ENCODE results near the gene JOSD2. TPM values are rescaled to one million over a fixed set of nuclear protein-coding genes. Genes with fewer than 3 reads are reported as not detected.

The JOSD2 gene
- total RNA-seq, 1 experiment from 2014 or later, result 5.4 TPM

DNA sequence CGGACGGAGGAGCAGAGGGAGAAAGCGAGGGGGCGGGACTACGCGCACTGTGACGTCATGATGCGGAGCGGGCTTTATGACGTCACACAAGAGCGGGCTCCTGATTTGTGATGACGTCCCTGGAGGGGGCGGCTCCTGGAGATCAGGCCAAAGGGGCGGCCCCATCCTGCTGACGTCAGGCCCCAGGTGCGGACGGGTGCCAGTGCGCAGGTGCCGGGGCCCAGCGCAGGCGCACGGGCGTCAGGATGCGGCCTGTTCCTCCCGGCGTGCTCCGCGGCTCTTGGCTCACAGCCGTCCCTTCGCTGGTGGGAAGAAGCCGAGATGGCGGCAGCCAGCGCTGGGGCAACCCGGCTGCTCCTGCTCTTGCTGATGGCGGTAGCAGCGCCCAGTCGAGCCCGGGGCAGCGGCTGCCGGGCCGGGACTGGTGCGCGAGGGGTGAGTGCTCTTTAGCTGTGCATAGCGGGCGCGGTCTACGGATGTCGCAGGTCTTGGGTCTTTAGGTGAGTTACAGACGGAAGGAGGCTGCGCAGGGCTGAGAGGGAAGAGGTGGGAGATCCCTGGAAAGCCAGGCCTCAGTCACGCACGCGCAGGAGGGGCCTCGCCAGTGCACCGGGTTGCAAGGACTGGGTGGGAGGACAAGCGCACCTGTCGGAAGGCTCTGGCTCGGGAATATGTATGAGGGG, 34.6 kb downstream of the JOSD2 start, which contains the start of the genes EMC10 and GARIN5A:
Gene EMC10, plus strand, starts transcription at position 284 of the 683 bp plus-strand sequence. Its CDS starts 38 bp downstream, at position 322.
Gene GARIN5A, minus strand, starts transcription at position 625 of the 683 bp plus-strand sequence. Its CDS starts 460 bp downstream, at position 165.
- no peaks in the 10 kb centered on the region for H4K20me1 ChIP-seq (ENCODE audit: control insufficient read depth, insufficient read depth, insufficient read length)
- peaks cover 8 to 21% of the 10 kb centered on the region in 2 experiments for H3K4me1 Mint-ChIP-seq
- H3K4ac ChIP-seq (ENCODE audit: low read depth, low read length), result no peak within 1 kb of the TSS
- H2BK15ac ChIP-seq (ENCODE audit: low read depth, low read length), result no peak within 1 kb of the TSS
- peak within 1 kb of the TSS; percentile 85 for H3K18ac ChIP-seq (ENCODE audit: insufficient read length, low read depth, low read length)
- peak within 1 kb of the TSS; percentile 87 for H3K14ac ChIP-seq (ENCODE audit: insufficient read depth, low read length)
- H3K79me2 ChIP-seq (ENCODE audit: insufficient read depth, low read length), result peaks cover 5% of the 10 kb centered on the region; the same call in 1 of the 2 replicates
- H3K27me3 ChIP-seq (ENCODE audit: insufficient read depth, low read length), result no peaks in the 10 kb centered on the region
- no peak within 1 kb of the TSS for H4K5ac ChIP-seq (ENCODE audit: insufficient read length, low read depth, low read length)
- H3K9me3 Mint-ChIP-seq, result peaks cover 10 to 21% of the 10 kb centered on the region in 2 experiments
- peaks cover 31 to 36% (median 34%) of the 10 kb centered on the region in 3 experiments for H3K36me3 Mint-ChIP-seq (ENCODE audit: insufficient read depth in 1 of 3, low read depth in 3 of 3)
- H3K9ac ChIP-seq (ENCODE audit: extremely low read depth, insufficient read length, low read length), result peak within 1 kb of the TSS; percentile 50
- H3K56ac ChIP-seq (ENCODE audit: insufficient read length, low read depth, low read length), result no peak within 1 kb of the TSS
- H2BK12ac ChIP-seq (ENCODE audit: insufficient read length, low read depth, low read length), result no peak within 1 kb of the TSS
- no peak within 1 kb of the TSS for H2AK5ac ChIP-seq (ENCODE audit: insufficient read length, low read length)
- H3K79me1 ChIP-seq (ENCODE audit: insufficient read depth, low read depth, low read length, poor library complexity, severe bottlenecking), result peaks cover 9% of the 10 kb centered on the region
- H4K8ac ChIP-seq (replicated peaks; ENCODE audit: insufficient read length, low read depth, low read length), result no peak within 1 kb of the TSS
- peaks cover 4% of the 10 kb centered on the region; the same call in 1 of the 2 replicates for H3K4me1 ChIP-seq (ENCODE audit: insufficient read depth, low read length)
- H3K27ac ChIP-seq (ENCODE audit: insufficient read length, low read depth, low read length), result no peak within 1 kb of the TSS
- TF ChIP-seq, protein P1, sequence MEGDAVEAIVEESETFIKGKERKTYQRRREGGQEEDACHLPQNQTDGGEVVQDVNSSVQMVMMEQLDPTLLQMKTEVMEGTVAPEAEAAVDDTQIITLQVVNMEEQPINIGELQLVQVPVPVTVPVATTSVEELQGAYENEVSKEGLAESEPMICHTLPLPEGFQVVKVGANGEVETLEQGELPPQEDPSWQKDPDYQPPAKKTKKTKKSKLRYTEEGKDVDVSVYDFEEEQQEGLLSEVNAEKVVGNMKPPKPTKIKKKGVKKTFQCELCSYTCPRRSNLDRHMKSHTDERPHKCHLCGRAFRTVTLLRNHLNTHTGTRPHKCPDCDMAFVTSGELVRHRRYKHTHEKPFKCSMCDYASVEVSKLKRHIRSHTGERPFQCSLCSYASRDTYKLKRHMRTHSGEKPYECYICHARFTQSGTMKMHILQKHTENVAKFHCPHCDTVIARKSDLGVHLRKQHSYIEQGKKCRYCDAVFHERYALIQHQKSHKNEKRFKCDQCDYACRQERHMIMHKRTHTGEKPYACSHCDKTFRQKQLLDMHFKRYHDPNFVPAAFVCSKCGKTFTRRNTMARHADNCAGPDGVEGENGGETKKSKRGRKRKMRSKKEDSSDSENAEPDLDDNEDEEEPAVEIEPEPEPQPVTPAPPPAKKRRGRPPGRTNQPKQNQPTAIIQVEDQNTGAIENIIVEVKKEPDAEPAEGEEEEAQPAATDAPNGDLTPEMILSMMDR (conservative IDR thresholded peaks at IDR 0.05), result no peak
- H3K23ac ChIP-seq (ENCODE audit: insufficient read length, low read depth, low read length), result no peak within 1 kb of the TSS
- peak within 1 kb of the TSS; percentile 96 to 99 for H3K4me3 Mint-ChIP-seq
- H4K91ac ChIP-seq (ENCODE audit: insufficient read length, low read depth, low read length), result no peak within 1 kb of the TSS
- WGBS (ENCODE audit: extremely low coverage, insufficient read length, low lambda C conversion rate), result no CpG with 5 or more reads among the region's 58 CpGs
- no peak within 1 kb of the TSS for H2BK20ac ChIP-seq (ENCODE audit: low read depth, low read length, poor library complexity, severe bottlenecking)
- H3K23me2 ChIP-seq (ENCODE audit: insufficient read length, low read depth, low read length, poor library complexity, severe bottlenecking), result no peaks in the 10 kb centered on the region
- peak within 1 kb of the TSS; percentile 42 for H3K4me2 ChIP-seq (ENCODE audit: insufficient read depth, insufficient read length, low read length)
- H3K27me3 Mint-ChIP-seq (ENCODE audit: low read depth), result peaks cover 2% of the 10 kb centered on the region; the same call in 1 of the 2 replicates
- no peak within 1 kb of the TSS for H2BK120ac ChIP-seq (ENCODE audit: low read depth, low read length, poor library complexity, severe bottlenecking)
- H3K9me3 ChIP-seq (ENCODE audit: control insufficient read depth, low read depth, low read length), result peaks cover 7% of the 10 kb centered on the region
- peak within 1 kb of the TSS; percentile 98 to 99 (median 98) for H3K27ac Mint-ChIP-seq
- no peak within 1 kb of the TSS for H2BK5ac ChIP-seq (ENCODE audit: insufficient read length, low read length)
- no peak within 1 kb of the TSS for H3T11ph ChIP-seq (ENCODE audit: low read length)
- H2AFZ ChIP-seq (ENCODE audit: low read length), result no peak within 1 kb of the TSS
- DNase-seq, result peak; percentile 97

Data from H9 (cell line).